Ovary (tissue), 3 donors: ENCODE data around the gene ITPRIPL2.

Source experiments
- CTCF ChIP-seq, 3 donors: fragments of 450-650 bp in 2 of 3; fragments of 200-600 bp in 1 of 3; IDR thresholded peaks; one replicate each; pipeline versions ENCODE4 v1.5.1 to v1.8.0; 2016 to 2022; ENCODE audit warnings: antibody characterized with exemption in 3 of 3, mild to moderate bottlenecking in 1 of 3
- EP300 ChIP-seq: sonication (generic); formaldehyde crosslinking; IDR thresholded peaks from one replicate; pipeline ENCODE4 v1.6.1; 2017; ENCODE audit warnings: antibody characterized with exemption
- POLR2A ChIP-seq: fragments of 450-650 bp; IDR thresholded peaks from one replicate; pipeline ENCODE4 v1.6.1; 2017; ENCODE audit warnings: antibody characterized with exemption, mild to moderate bottlenecking, moderate library complexity
- donor health status: DM: no; HTN: no; CAD: no.

DNA sequence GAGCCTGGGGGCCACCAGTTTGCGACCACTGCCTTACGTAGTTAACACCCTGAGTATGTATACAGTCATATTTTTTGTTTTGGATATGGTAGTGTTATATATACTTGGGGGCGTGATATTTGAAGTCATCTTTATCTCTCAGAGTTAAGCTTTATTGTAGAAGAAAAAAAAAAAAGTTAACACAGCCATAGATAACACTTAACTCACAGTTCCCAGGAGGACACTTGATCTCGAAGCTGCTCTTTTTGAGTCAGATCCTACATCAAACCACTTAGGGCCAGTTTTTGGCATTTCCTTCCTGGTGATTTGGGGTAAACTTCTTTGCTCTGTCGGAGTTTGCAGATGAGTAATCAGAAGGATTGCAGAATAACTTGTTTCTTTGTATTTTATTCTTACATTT is 5.8 kb downstream of the ITPRIPL2 start:
- TF ChIP-seq CTCF (IDR thresholded peaks at IDR 0.05), result no peak
- TF ChIP-seq POLR2A, result no peak
- no peak for TF ChIP-seq EP300
